ENCODE results near the gene P2RY12.

P2RY12 gene

GRCh38 chr3:151391720-151392119 lies 7.2 kb upstream of the P2RY12 start:
- H3K9me3 ChIP-seq, result no peaks in the 10 kb centered on the region
- no peaks in the 10 kb centered on the region for H3K4me1 ChIP-seq
- H3K27me3 ChIP-seq, result no peaks in the 10 kb centered on the region
- TF ChIP-seq CTCF (IDR thresholded peaks at IDR 0.05; ENCODE audit: low read depth, low read length), result no peak
- DNase-seq, result no peak
- H3K36me3 ChIP-seq, result no peaks in the 10 kb centered on the region; the same call in 1 of the 2 replicates
- H3K4me3 ChIP-seq (ENCODE audit: low read depth, low read length), result no peak overlapping the region

- DNase-seq, result no peak
- H3K36me3 ChIP-seq, result no peaks in the 10 kb centered on the region; the same call in 1 of the 2 replicates
- TF ChIP-seq CTCF (IDR thresholded peaks at IDR 0.05; ENCODE audit: low read depth, low read length), result no peak
- H3K9me3 ChIP-seq, result no peaks in the 10 kb centered on the region
- H3K27me3 ChIP-seq, result no peaks in the 10 kb centered on the region
- peaks cover 12% of the 10 kb centered on the region for H3K4me1 ChIP-seq
- H3K4me3 ChIP-seq (ENCODE audit: low read depth, low read length), result no peak overlapping the region
Observed at GRCh38 chr3:151387842-151388241, 3.3 kb upstream of the P2RY12 start.

- Histone ChIP-seq H3K4me1 (peaks cover 14% of the 10 kb centered on the region), H3K4me3 (ENCODE audit: low read depth, low read length) (no peak overlapping the region), H3K9me3 (no peaks in the 10 kb centered on the region), H3K36me3 (no peaks in the 10 kb centered on the region; the same call in 1 of the 2 replicates), H3K27me3 (no peaks in the 10 kb centered on the region)
- DNase-seq, result no peak
- TF ChIP-seq CTCF (IDR thresholded peaks at IDR 0.05; ENCODE audit: low read depth, low read length), result no peak
Observed at GRCh38 chr3:151387432-151387831, 2.9 kb upstream of the P2RY12 start.

- DNase-seq, result no peak
- H3K27me3 ChIP-seq, result no peaks in the 10 kb centered on the region
Observed at GRCh38 chr3:151386056-151386455, 1.5 kb upstream of the P2RY12 start.

GRCh38 chr3:151383956-151384355 lies 597 bp downstream of the P2RY12 start:
- peaks cover 14% of the 10 kb centered on the region for H3K4me1 ChIP-seq
- DNase-seq, result no peak
- no peak overlapping the region for H3K4me3 ChIP-seq (ENCODE audit: low read depth, low read length)
- no peak for TF ChIP-seq CTCF (IDR thresholded peaks at IDR 0.05; ENCODE audit: low read depth, low read length)
- no peaks in the 10 kb centered on the region for H3K9me3 ChIP-seq
- no peaks in the 10 kb centered on the region for H3K27me3 ChIP-seq
- no peaks in the 10 kb centered on the region; the same call in 1 of the 2 replicates for H3K36me3 ChIP-seq

More at GRCh38 chr3:151386056-151386455, 1.5 kb upstream of the P2RY12 start:
- peaks cover 14% of the 10 kb centered on the region for H3K4me1 ChIP-seq
- no peaks in the 10 kb centered on the region; the same call in 1 of the 2 replicates for H3K36me3 ChIP-seq
- no peak for TF ChIP-seq CTCF (IDR thresholded peaks at IDR 0.05; ENCODE audit: low read depth, low read length)
- H3K9me3 ChIP-seq, result no peaks in the 10 kb centered on the region
- H3K4me3 ChIP-seq (ENCODE audit: low read depth, low read length), result no peak overlapping the region

GRCh38 chr3:151383111-151383510 lies 1.4 kb downstream of the P2RY12 start:
- no peaks in the 10 kb centered on the region for H3K9me3 ChIP-seq
- no peaks in the 10 kb centered on the region; the same call in 1 of the 2 replicates for H3K36me3 ChIP-seq
- peaks cover 14% of the 10 kb centered on the region for H3K4me1 ChIP-seq
- no peaks in the 10 kb centered on the region for H3K27me3 ChIP-seq
- no peak for DNase-seq
- no peak overlapping the region for H3K4me3 ChIP-seq (ENCODE audit: low read depth, low read length)
- no peak for TF ChIP-seq CTCF (IDR thresholded peaks at IDR 0.05; ENCODE audit: low read depth, low read length)
